Lower leg skin (tissue), 4 donors: ENCODE data around the gene ABCA1. TPM values are rescaled to one million over a fixed set of nuclear protein-coding genes. Genes with fewer than 3 reads are reported as not detected.

ENCODE experiments used
- DNase-seq, 2 donors: peaks; one replicate each; pipeline ENCODE4 v3.0.0-alpha.2; 2019; ENCODE audit warnings: low spot score in 2 of 2
- H3K4me3 ChIP-seq: fragments of 200-600 bp; sonication (generic); 2 replicates; pipeline ENCODE4 v1.5.1; 2017; ENCODE audit warnings: mild to moderate bottlenecking, low read depth; ENCODE audit not compliant: poor library complexity, severe bottlenecking
- CTCF ChIP-seq, 3 donors: fragments of 450-650 bp; IDR thresholded peaks; one replicate each; pipeline ENCODE4 v1.5.1; 2016; ENCODE audit warnings: antibody characterized with exemption in 3 of 3, mild to moderate bottlenecking in 3 of 3, moderate library complexity in 2 of 3
- POLR2A ChIP-seq, 2 donors: fragments of 450-650 bp; IDR thresholded peaks; one replicate each; pipeline ENCODE4 v1.6.1; 2016 to 2017; ENCODE audit warnings: antibody characterized with exemption in 2 of 2, mild to moderate bottlenecking in 1 of 2, moderate library complexity in 1 of 2
- WGBS, 2 donors: methylation state at CpG; one replicate each; pipeline ENCODE4 v1.1.5; 2018; 5-methylcytosine and 5-hydroxymethylcytosine counted together
- intact Hi-C: fragments of 100-400 bp; cut with DNase I; formaldehyde crosslinking; loops from one replicate; pipeline ENCODE4 v1.15.0; 2023; ENCODE audit warnings: low total_unique reads
- total RNA-seq, 4 donors: library from RNA; depleted of rRNA; stranded (reverse); fragments of >200 nt; gene quantifications; one replicate each; pipeline ENCODE4 v1.1.0, GENCODE V29; 2016

The ABCA1 gene
- total RNA-seq, 4 donors from 2014 or later = 35.6 to 60.7 (median 39.8) TPM

GRCh38 chr9:104747565-104748358 lies 180.2 kb downstream of the ABCA1 start, which contains the start of gene NIPSNAP3A:
Gene NIPSNAP3A, plus strand, starts transcription at chr9:104747683. Its CDS starts 110 bp downstream, at chr9:104747793.
- no peak for TF ChIP-seq CTCF (IDR thresholded peaks at IDR 0.05)
- no peak for TF ChIP-seq POLR2A (IDR thresholded peaks at IDR 0.05)
- peak within 1 kb of the TSS; percentile 72 for H3K4me3 ChIP-seq
- WGBS, 2 donors = 0% methylated on average over 22 to 47 of the region's 71 CpGs
- intact Hi-C loops = no loop called here
- peak; percentile 84 to 97 for DNase-seq

- intact Hi-C loops = no loop called here
- no peak for DNase-seq
- H3K4me3 ChIP-seq = peak overlapping the region; percentile 72
- TF ChIP-seq POLR2A (IDR thresholded peaks at IDR 0.05) (no peak), CTCF (IDR thresholded peaks at IDR 0.05) (no peak)
- WGBS, 2 donors = 0 to 2% methylated on average over 9 of the region's 9 CpGs
These were observed 180.8 kb downstream of the ABCA1 start for GRCh38 chr9:104747245-104747564.

GRCh38 chr9:104746798-104747197 lies 181.2 kb downstream of the ABCA1 start:
- H3K4me3 ChIP-seq = no peak overlapping the region
- intact Hi-C loops = no loop called here
- no peak for TF ChIP-seq POLR2A (IDR thresholded peaks at IDR 0.05)
- no peak for TF ChIP-seq CTCF (IDR thresholded peaks at IDR 0.05)
- 8 to 15% methylated on average over 1 of the region's 1 CpG for WGBS, 2 donors
- DNase-seq = no peak

- no peak for DNase-seq
- 82 to 91% methylated on average over 2 of the region's 2 CpGs for WGBS, 2 donors
- intact Hi-C loops = no loop called here
- TF ChIP-seq CTCF (IDR thresholded peaks at IDR 0.05) (no peak), POLR2A (IDR thresholded peaks at IDR 0.05) (no peak)
- H3K4me3 ChIP-seq = no peak overlapping the region
These were observed 181.7 kb downstream of the ABCA1 start for GRCh38 chr9:104746285-104746684.

GRCh38 chr9:104745852-104746251 lies 182.1 kb downstream of the ABCA1 start:
- no peak for DNase-seq
- TF ChIP-seq POLR2A (IDR thresholded peaks at IDR 0.05) (no peak), CTCF (IDR thresholded peaks at IDR 0.05) (no peak)
- WGBS, 2 donors = 82 to 84% methylated on average over 1 of the region's 1 CpG
- no peak overlapping the region for H3K4me3 ChIP-seq
- intact Hi-C loops = no loop called here
